HL-60/S4 treated with phorbol 12-myristate 13-acetate at 8.2 ng/mL for 4 days and 3 days (cell line): ENCODE results near the gene NBPF6.
"Not testable (repeated sequence)": the region's sequence is repeated elsewhere in the genome, so short reads cannot be mapped to it uniquely, and the experiment has no call there.

Experiments
- in situ Hi-C: fragments of 300-500 bp; cut with MboI; formaldehyde crosslinking; loops from 2 replicates; pipeline ENCODE4 v1.15.0; 2022; ENCODE audit warnings: low sequenced_read_pairs

The NBPF6 gene

GRCh38 chr1:108450043-108450442 is at the start of gene NBPF6:
TSS of gene NBPF6 (plus strand) at chr1:108450343. CDS start at chr1:108450602, 259 bp downstream.
- in situ Hi-C loops, result not testable (repeated sequence)

- in situ Hi-C loops, result not testable (repeated sequence)
Observed at GRCh38 chr1:108411098-108411833, 38.9 kb upstream of the NBPF6 start.

GRCh38 chr1:108420129-108420528 is 30.0 kb upstream of the NBPF6 start:
- in situ Hi-C loops, result not testable (repeated sequence)

- in situ Hi-C loops, result not testable (repeated sequence)
Observed at GRCh38 chr1:108421061-108421916, 28.9 kb upstream of the NBPF6 start.

GRCh38 chr1:108426877-108427276 is 23.3 kb upstream of the NBPF6 start:
- in situ Hi-C loops, result not testable (repeated sequence)

GRCh38 chr1:108432002-108432401 is 18.1 kb upstream of the NBPF6 start:
- in situ Hi-C loops, result not testable (repeated sequence)

- in situ Hi-C loops, result not testable (repeated sequence)
Observed at GRCh38 chr1:108433404-108433803, 16.7 kb upstream of the NBPF6 start.

- in situ Hi-C loops, result not testable (repeated sequence)
Observed at GRCh38 chr1:108438536-108438935, 11.6 kb upstream of the NBPF6 start.

GRCh38 chr1:108454521-108454920 is 4.4 kb downstream of the NBPF6 start:
- in situ Hi-C loops, result not testable (repeated sequence)

- in situ Hi-C loops, result not testable (repeated sequence)
Observed at GRCh38 chr1:108458661-108459060, 8.5 kb downstream of the NBPF6 start.

GRCh38 chr1:108461758-108462157 is 11.6 kb downstream of the NBPF6 start:
- in situ Hi-C loops, result not testable (repeated sequence)

- in situ Hi-C loops, result not testable (repeated sequence)
Observed at GRCh38 chr1:108463962-108464361, 13.8 kb downstream of the NBPF6 start.

- in situ Hi-C loops, result not testable (repeated sequence)
Observed at GRCh38 chr1:108466166-108466565, 16.0 kb downstream of the NBPF6 start.

GRCh38 chr1:108467155-108467554 is 17.0 kb downstream of the NBPF6 start:
- in situ Hi-C loops, result not testable (repeated sequence)

- in situ Hi-C loops, result not testable (repeated sequence)
Observed at GRCh38 chr1:108470750-108471149, 20.6 kb downstream of the NBPF6 start.

- in situ Hi-C loops, result not testable (repeated sequence)
Observed at GRCh38 chr1:108474516-108474915, 24.4 kb downstream of the NBPF6 start.

- in situ Hi-C loops, result no loop called here
Observed at GRCh38 chr1:108478429-108479015, 28.4 kb downstream of the NBPF6 start.

- in situ Hi-C loops, result no loop called here
Observed at GRCh38 chr1:108482708-108483107, 32.6 kb downstream of the NBPF6 start.

- in situ Hi-C loops, result not testable (repeated sequence)
Observed at GRCh38 chr1:108485990-108486389, 35.8 kb downstream of the NBPF6 start.

GRCh38 chr1:108486707-108487106 is 36.6 kb downstream of the NBPF6 start:
- in situ Hi-C loops, result not testable (repeated sequence)

GRCh38 chr1:108495008-108495407 is 44.9 kb downstream of the NBPF6 start:
- in situ Hi-C loops, result not testable (repeated sequence)
